Measurements from ENCODE around the gene INSRR. TPM values are rescaled to one million over a fixed set of nuclear protein-coding genes. Genes with fewer than 3 reads are reported as not detected.
A peak's percentile ranks its signal among the peaks of the same experiment; 100 is the strongest.

The INSRR gene
- total and polyA plus RNA-seq, 2 of the 8 experiments (the other 6 are each of a cell fraction or from before 2014, with no cell fraction given), result 0.02 TPM; not detected in 1

DNA sequence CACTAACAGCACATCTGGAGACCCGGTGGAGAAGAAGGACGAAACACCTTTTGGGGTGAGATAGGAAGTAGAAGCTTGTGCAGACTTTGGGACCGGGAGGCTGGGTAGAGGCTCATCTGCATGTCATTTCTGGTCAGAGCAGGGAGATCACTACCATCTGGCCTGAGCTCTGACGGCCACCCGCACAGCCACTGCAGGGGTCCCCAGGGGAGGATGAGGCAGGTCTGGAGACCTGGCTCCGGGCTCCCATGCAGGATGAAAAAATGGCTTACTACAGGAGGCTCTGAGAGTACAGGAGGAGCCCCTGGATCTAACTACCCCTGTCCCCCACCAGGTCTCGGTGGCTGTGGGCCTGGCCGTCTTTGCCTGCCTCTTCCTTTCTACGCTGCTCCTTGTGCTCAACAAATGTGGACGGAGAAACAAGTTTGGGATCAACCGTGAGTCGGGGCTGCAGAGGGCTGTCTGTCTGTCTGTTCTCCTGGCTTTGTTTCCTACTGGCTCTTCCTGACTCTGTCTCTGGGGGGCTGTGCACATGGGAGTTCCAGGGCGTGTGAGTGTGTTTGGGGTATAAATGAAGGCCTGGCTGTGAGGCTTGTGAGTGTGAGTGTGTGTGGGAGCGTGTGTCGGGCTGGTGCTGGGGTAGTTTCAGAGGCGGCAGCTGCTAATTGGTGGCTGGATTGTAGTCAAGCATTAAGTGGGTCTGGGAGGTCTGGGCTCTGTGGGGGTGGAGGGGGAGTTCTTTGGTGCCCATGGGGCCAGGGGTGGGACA is 15.8 kb upstream of the INSRR start:
- Histone ChIP-seq H3K9ac (replicated peaks in 1 of 4; ENCODE audit: extremely low read depth in 1 of 4, low read depth in 3 of 4, low read length in 3 of 4) (no peak overlapping the region), H2BK12ac (ENCODE audit: low read depth, low read length) (no peak overlapping the region), H3K18ac (ENCODE audit: extremely low read depth, low read length) (no peak overlapping the region), H4K5ac (ENCODE audit: insufficient read length, low read depth, low read length) (no peak overlapping the region), H3K79me1 (ENCODE audit: low read depth, low read length) (no peaks in the 10 kb centered on the region), H3K14ac (ENCODE audit: insufficient read length) (no peak overlapping the region), H2BK20ac (ENCODE audit: low read length) (no peak overlapping the region), H3K27ac (ENCODE audit: low read depth, low read length) (no peak overlapping the region), H2AFZ (ENCODE audit: low read length) (no peak overlapping the region), H2BK120ac (replicated peaks; ENCODE audit: low read depth, low read length) (no peak overlapping the region), H3K4me1 (replicated peaks in 1 of 4; ENCODE audit: control insufficient read depth in 3 of 4, insufficient read depth in 4 of 4, low read length in 3 of 4) (peaks cover 0 to 2% (median 1%) of the 10 kb centered on the region in 4 experiments; a peak in 4 of 7 replicates), H3K23ac (ENCODE audit: insufficient read length) (no peak overlapping the region), H3K4me2 (ENCODE audit: insufficient read depth in 1 of 2, low read depth in 2 of 2, low read length in 2 of 2) (no peak overlapping the region), H2BK15ac (ENCODE audit: low read length) (no peak overlapping the region), H2BK5ac (ENCODE audit: low read depth, low read length) (no peak overlapping the region), H3K79me2 (ENCODE audit: control insufficient read depth in 1 of 2, insufficient read depth in 2 of 2, low read length in 2 of 2) (no peaks in the 10 kb centered on the region), H3K4me3 (ENCODE audit: extremely low read depth in 1 of 4, insufficient read depth in 2 of 4, low read depth in 3 of 4, low read length in 4 of 4) (no peak overlapping the region), H3K56ac (replicated peaks; ENCODE audit: insufficient read length, low read depth, low read length) (no peak overlapping the region), H3K9me3 (ENCODE audit: insufficient read depth in 2 of 2, low read depth in 1 of 2, low read length in 1 of 2) (no peaks in the 10 kb centered on the region), H3K4ac (replicated peaks; ENCODE audit: insufficient read length, low read depth, low read length) (no peak overlapping the region), H4K8ac (ENCODE audit: extremely low read depth, insufficient read depth, low read length) (0 out of 2 replicates have a peak overlapping the region, but pooled peaks have one; percentile 5), H4K20me1 (replicated peaks in 1 of 2; ENCODE audit: control insufficient read depth in 1 of 2, insufficient read depth in 2 of 2, low read length in 2 of 2) (peaks cover 0 to 3% of the 10 kb centered on the region in 2 experiments), H3K23me2 (ENCODE audit: low read depth, low read length) (no peaks in the 10 kb centered on the region; the same call in 1 of the 2 replicates), H3K27me3 (replicated peaks in 1 of 4; ENCODE audit: control insufficient read depth in 3 of 4, extremely low read depth in 1 of 4, insufficient read depth in 3 of 4, low read length in 3 of 4) (peaks cover 0 to 37% (median 17%) of the 10 kb centered on the region in 4 experiments; a peak in 6 of 7 replicates), H4K91ac (replicated peaks; ENCODE audit: insufficient read length, low read length) (no peak overlapping the region), H2AK5ac (ENCODE audit: low read depth, low read length) (no peak overlapping the region), H3K36me3 (ENCODE audit: control insufficient read depth in 2 of 4, insufficient read depth in 4 of 4, low read length in 3 of 4) (no peaks in the 10 kb centered on the region)
- CTCF ChIA-PET (ENCODE audit: partially characterized antibody), result interaction anchor here (0.7 to 31.4 kb wide), 12 partner anchors 15 to 213 kb away, joined by 3 to 719 read pairs (median 8); partner anchors contain the start of genes INSRR, NTRK1 and PEAR1
- FAIRE-seq (no peak), DNase-seq (ENCODE audit: low read depth in 1 of 2, low spot score in 2 of 2) (no peak)
- POLR2A ChIA-PET (ENCODE audit: partially characterized antibody), result interaction anchor here (1.2 to 2.1 kb wide), 4 partner anchors 9 to 108 kb away, joined by 3 to 7 read pairs (median 4); partner anchors contain the start of genes NTRK1 and PRCC
- TF ChIP-seq POLR2A (IDR thresholded peaks at IDR 0.05; ENCODE audit: control extremely low read depth in 1 of 2, low read depth in 2 of 2, low read length in 2 of 2), result no peak
- TF ChIP-seq RNF2 (IDR thresholded peaks at IDR 0.05; ENCODE audit: borderline replicate concordance, low read depth, low read length, missing control alignments, poor library complexity, severe bottlenecking), result no peak
- TF ChIP-seq RBBP5 (IDR thresholded peaks at IDR 0.05; ENCODE audit: borderline replicate concordance, low read depth, low read length), result no peak
- no peak for TF ChIP-seq GTF2F1 (IDR thresholded peaks at IDR 0.05; ENCODE audit: borderline replicate concordance, low read depth, low read length)
- TF ChIP-seq TAF7 (optimal IDR thresholded peaks at IDR 0.05; ENCODE audit: borderline replicate concordance, low read depth, low read length), result no peak
- TF ChIP-seq EP300 (IDR thresholded peaks at IDR 0.05; ENCODE audit: borderline replicate concordance in 1 of 2, low read depth in 2 of 2, low read length in 2 of 2), result no peak
- no peak for TF ChIP-seq TCF12 (IDR thresholded peaks at IDR 0.05; ENCODE audit: low read depth, low read length)
- TF ChIP-seq HDAC6 (IDR thresholded peaks at IDR 0.05; ENCODE audit: low read depth, low read length), result no peak
- no peak for TF ChIP-seq YY1 (IDR thresholded peaks at IDR 0.05; ENCODE audit: low read depth, low read length)
- no peak for TF ChIP-seq ASH2L (IDR thresholded peaks at IDR 0.05; ENCODE audit: low read length)
- TF ChIP-seq, protein P1, sequence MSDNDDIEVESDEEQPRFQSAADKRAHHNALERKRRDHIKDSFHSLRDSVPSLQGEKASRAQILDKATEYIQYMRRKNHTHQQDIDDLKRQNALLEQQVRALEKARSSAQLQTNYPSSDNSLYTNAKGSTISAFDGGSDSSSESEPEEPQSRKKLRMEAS (IDR thresholded peaks at IDR 0.05), result no peak
- no peak for TF ChIP-seq CHD2 (IDR thresholded peaks at IDR 0.05; ENCODE audit: low read length)
- WGBS, 2 experiments (ENCODE audit: extremely low coverage in 1 of 2, insufficient coverage in 1 of 2, insufficient read length in 1 of 2, insufficient replicate concordance in 2 of 2, low coverage in 1 of 2, low lambda C conversion rate in 2 of 2, missing lambda C conversion rate in 1 of 2), result 74% methylated on average over 16 of the region's 16 CpGs; no CpG with 5 or more reads in 1 of the 2 experiments
